Epithelial cell of esophagus (primary cell): ENCODE results near the gene ARL3.
A peak's percentile ranks its signal among the peaks of the same experiment; 100 is the strongest.

Experiments used
- DNase-seq: peaks from one replicate; pipeline ENCODE4 v3.0.0; 2010; ENCODE audit warnings: low read depth
- H3K4me3 ChIP-seq: 2 replicates; pipeline ENCODE4 v1.5.1; 2011; ENCODE audit warnings: mild to moderate bottlenecking, low read length, control low read depth
- CTCF ChIP-seq: IDR thresholded peaks from 2 replicates; pipeline ENCODE4 v1.5.1; 2011; ENCODE audit warnings: low read depth, mild to moderate bottlenecking, low read length, control low read depth, inconsistent platforms; ENCODE audit not compliant: insufficient read depth; ENCODE audit errors: missing control alignments

ARL3 gene

DNA sequence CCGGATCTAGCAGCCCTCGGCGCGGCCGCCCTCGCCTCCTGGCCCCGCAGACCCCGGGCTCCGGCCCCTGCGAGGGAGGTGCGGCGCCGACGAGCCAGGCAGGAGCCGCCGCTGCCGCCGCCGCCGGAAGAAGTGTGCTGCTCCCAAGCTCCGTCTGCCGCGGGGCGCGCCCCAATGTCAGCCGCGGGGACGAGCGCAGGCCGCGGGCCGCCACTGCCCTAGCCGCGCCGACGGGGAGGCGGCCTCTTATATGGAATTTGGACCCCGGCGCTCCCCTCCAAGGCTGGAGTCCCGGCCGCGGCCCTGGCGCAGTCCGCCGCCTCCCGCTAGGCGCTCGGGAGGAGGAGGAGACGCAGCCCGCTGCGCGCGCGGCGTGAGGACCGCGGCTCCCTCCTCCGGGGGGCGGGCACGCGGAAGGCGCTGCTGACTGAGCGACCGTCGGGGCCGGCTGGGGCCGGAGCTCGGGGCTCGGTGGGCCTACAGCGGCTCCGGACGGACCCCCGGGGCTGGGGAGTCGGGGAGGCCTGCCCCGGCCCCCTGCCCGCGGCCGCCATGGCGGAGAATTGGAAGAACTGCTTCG, 70.0 kb downstream of the ARL3 start, which contains the start of gene TRIM8:
Gene TRIM8 (plus strand): TSS at position 414 of the 580 bp plus-strand sequence. CDS start 139 bp downstream, at position 553.
- H3K4me3 ChIP-seq, result peak within 1 kb of the TSS; percentile 91
- DNase-seq, result peak; percentile 57
- no peak for TF ChIP-seq CTCF

GRCh38 chr10:102643336-102644065, 70.7 kb downstream of the ARL3 start:
- peak overlapping the region; percentile 91 for H3K4me3 ChIP-seq
- TF ChIP-seq CTCF, result no peak
- peak; percentile 61 for DNase-seq

DNA sequence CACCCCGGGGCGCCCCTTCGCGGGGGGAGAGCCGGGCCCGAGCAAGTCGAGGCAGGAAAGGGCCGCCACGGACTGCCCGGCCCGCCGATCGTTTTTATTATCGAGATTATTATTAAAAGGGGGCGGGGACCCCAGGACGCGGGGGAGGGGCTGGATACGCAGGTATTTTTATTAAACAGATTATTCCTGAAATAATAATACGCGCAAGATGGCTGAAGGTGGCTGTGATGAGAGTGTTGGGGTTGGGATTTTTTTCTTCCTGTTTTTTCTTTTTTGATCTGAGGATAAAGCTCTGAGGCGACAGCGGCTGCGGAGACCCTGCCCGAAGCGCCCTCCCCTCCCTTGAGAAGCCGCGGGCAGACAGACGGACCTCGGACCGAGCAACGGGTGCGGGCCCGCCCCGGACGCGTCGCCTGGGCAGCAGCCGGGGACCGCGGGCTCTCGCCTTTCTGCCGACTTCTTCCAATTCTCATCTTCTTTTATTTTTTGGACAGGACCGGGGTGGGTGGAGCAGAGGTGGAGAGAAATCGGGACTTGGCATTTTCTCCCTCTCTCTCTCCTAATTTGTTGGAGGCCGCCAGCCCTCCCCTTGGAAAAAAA, 71.4 kb downstream of the ARL3 start:
- TF ChIP-seq CTCF, result no peak
- DNase-seq, result peak; percentile 82

DNA sequence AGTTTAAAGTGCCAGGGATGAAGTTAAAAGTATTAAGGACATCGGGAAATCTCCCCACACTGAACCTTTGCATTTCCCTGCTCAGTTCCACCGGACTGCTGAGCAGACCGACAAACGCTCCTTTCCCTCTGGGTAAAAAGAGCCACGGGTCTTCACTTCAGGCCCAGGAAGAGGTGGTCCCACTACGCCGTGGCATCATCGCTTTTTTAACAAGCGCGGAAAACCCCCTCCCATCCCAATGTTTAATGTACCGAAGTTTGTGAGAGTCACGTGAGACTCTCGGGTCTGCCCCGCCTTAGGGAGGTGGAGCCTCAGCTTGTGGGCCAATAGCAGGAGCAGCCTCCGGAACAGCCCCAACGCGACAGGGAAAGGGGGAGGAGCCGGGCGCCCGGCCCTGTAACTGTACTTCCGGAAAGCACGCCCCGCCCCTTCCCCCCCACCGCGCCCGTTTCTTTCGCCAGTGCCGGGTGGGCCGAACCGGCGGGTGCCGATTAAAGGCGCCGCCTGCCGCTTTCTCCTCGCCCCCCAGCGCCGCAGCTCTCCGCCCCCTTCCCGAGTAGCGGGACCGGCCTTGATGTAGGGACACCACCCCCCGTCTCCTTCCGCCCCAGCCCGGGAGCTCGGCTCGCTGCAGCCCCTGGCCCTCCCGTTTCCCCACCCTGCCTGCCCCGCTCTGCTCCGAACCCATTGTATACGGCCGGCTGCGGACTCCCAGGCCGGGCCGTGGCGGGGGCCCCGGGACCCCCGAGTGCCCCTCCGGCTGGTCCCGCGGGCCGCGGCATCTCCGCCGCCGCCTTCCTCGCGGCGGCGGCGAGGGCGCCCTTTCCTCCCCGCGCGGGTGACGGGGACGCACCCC, 72.1 kb downstream of the ARL3 start:
- TF ChIP-seq CTCF, result no peak
- DNase-seq, result peak; percentile 98
- peak overlapping the region; percentile 91 for H3K4me3 ChIP-seq

More for the DNA sequence above, 71.4 kb downstream of the ARL3 start:
- H3K4me3 ChIP-seq, result peak overlapping the region; percentile 91

DNA sequence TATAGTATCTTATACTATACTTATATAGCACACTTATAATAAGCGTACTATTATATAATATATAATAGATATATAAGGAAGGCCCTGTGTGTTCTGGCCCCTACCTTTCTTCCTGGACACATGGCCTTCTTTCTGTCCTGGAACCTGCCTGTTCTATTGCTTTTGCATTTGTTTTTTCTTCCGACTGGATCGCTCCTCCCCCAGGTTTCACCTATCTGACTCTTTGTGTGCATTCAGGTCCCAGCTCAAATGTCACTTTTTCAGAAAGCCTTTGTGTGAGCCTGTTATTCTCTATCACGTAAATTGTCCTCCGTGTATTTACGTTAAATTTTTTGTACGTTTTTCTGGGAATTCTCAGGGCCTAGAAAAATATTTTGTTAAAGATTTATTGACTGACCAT, 72.8 kb downstream of the ARL3 start:
- no peak for TF ChIP-seq CTCF
- H3K4me3 ChIP-seq, result peak overlapping the region; percentile 91
- no peak for DNase-seq

DNA sequence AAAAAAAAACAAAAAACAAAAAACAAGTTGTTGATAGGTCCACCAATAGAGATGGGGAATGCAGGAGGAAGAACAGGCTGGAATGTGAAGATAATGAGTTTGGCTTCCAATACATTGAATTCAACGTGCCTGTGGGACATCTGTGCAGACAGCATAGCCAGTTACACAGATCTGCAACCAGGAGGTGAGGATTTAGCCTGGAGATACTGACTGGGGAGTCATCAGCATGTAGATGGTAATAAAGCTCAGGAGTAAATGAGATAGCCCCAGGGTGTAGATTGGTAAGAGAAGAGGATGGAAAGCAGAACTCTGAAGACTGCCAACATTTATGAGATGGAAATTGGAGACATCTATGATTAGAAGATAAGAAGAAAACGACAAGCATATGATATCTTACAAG, 74.7 kb downstream of the ARL3 start:
- H3K4me3 ChIP-seq, result no peak overlapping the region
- no peak for TF ChIP-seq CTCF
- no peak for DNase-seq
